HEK293 (cell line): ENCODE results near the gene CC2D2B.

ENCODE experiments used
- CTCF ChIA-PET: fragments of 350-600 bp; formaldehyde crosslinking; extraction: SDS; loops from one replicate; lab custom pipeline; 2021; ENCODE audit warnings: antibody characterized with exemption; lab: Yijun Ruan, JAX
- POLR2A ChIA-PET: fragments of 300-600 bp; formaldehyde crosslinking; extraction: SDS; loops from one replicate; lab custom pipeline; 2020; ENCODE audit warnings: antibody characterized with exemption, inconsistent platforms; lab: Yijun Ruan, JAX
- H3K27ac ChIP-seq: fragments of 200-500 bp; sonication (Bioruptor generic); 2 replicates; pipeline ENCODE4 v1.5.1; 2014; ENCODE audit warnings: low read depth, low read length, control low read depth, inconsistent platforms; ENCODE audit errors: extremely low read depth
- H3K36me3 ChIP-seq, 2 experiments: fragments of 200-500 bp in 1 of 2; sonication (Bioruptor generic) in 1 of 2; 1 replicate in 1 of 2; 2 replicates in 1 of 2; pipeline ENCODE4 v1.5.1; 2014 to 2017; ENCODE audit warnings: inconsistent platforms in 2 of 2, low read length in 2 of 2; ENCODE audit not compliant: control insufficient read depth in 2 of 2, insufficient read depth in 1 of 2
- H3K4me1 ChIP-seq: fragments of 200-500 bp; sonication (Bioruptor generic); 2 replicates; pipeline ENCODE4 v1.5.1; 2014; ENCODE audit warnings: mild to moderate bottlenecking, low read length, inconsistent platforms; ENCODE audit not compliant: control insufficient read depth, insufficient read depth
- H3K4me3 ChIP-seq: 2 replicates; pipeline ENCODE4 v1.5.1; 2011; ENCODE audit warnings: low read depth, mild to moderate bottlenecking, control low read depth, low read length, moderate library complexity
- H3K9me3 ChIP-seq: fragments of 200-500 bp; sonication (Bioruptor generic); 2 replicates; pipeline ENCODE4 v1.5.1; 2014; ENCODE audit warnings: low read depth, low read length, inconsistent platforms; ENCODE audit not compliant: control insufficient read depth, insufficient read depth
- GLIS1 ChIP-seq: fragments of 450-650 bp; formaldehyde crosslinking; IDR thresholded peaks from 2 replicates; pipeline ENCODE4 v1.5.1; 2016; ENCODE audit warnings: missing biosample characterization, missing genetic modification characterization
- IKZF3 ChIP-seq: fragments of 450-650 bp; IDR thresholded peaks from 2 replicates; pipeline ENCODE4 v1.5.0; 2018; ENCODE audit warnings: missing biosample characterization, mild to moderate bottlenecking, missing genetic modification characterization, moderate library complexity
- KLF10 ChIP-seq: fragments of 450-650 bp; IDR thresholded peaks from 2 replicates; pipeline ENCODE4 v1.5.1; 2018; ENCODE audit warnings: missing biosample characterization, mild to moderate bottlenecking, missing genetic modification characterization
- SCRT1 ChIP-seq: fragments of 450-650 bp; formaldehyde crosslinking; IDR thresholded peaks from 2 replicates; pipeline ENCODE4 v1.5.1; 2016; ENCODE audit warnings: missing biosample characterization, missing genetic modification characterization, borderline replicate concordance
- SCRT2 ChIP-seq: fragments of 450-650 bp; formaldehyde crosslinking; IDR thresholded peaks from 2 replicates; pipeline ENCODE4 v1.5.1; 2016; ENCODE audit warnings: missing biosample characterization, missing genetic modification characterization
- SP2 ChIP-seq: fragments of 450-650 bp; formaldehyde crosslinking; IDR thresholded peaks from 2 replicates; pipeline ENCODE4 v1.5.1; 2016; ENCODE audit warnings: missing biosample characterization, missing genetic modification characterization
- TRIM28 ChIP-seq: IDR thresholded peaks from 2 replicates; pipeline ENCODE4 v1.6.1; 2011; ENCODE audit warnings: low read length, control low read depth, borderline replicate concordance
- YY2 ChIP-seq: fragments of 450-650 bp; formaldehyde crosslinking; IDR thresholded peaks from 2 replicates; pipeline ENCODE4 v1.5.1; 2016; ENCODE audit warnings: missing biosample characterization, missing genetic modification characterization
- ZBTB20 ChIP-seq: fragments of 450-650 bp; formaldehyde crosslinking; IDR thresholded peaks from 2 replicates; pipeline ENCODE4 v1.5.1; 2016; ENCODE audit warnings: missing biosample characterization, missing genetic modification characterization
- ZEB2 ChIP-seq: fragments of 450-650 bp; formaldehyde crosslinking; IDR thresholded peaks from 2 replicates; pipeline ENCODE4 v1.5.1; 2016; ENCODE audit warnings: missing biosample characterization, missing genetic modification characterization
- ZIC2 ChIP-seq: fragments of 450-650 bp; formaldehyde crosslinking; IDR thresholded peaks from 2 replicates; pipeline ENCODE4 v1.5.1; 2016; ENCODE audit warnings: missing biosample characterization, missing genetic modification characterization
- ZNF148 ChIP-seq: fragments of 450-650 bp; formaldehyde crosslinking; IDR thresholded peaks from 2 replicates; pipeline ENCODE4 v1.5.0; 2017; ENCODE audit warnings: missing biosample characterization, missing genetic modification characterization, borderline replicate concordance
- ZNF211 ChIP-seq: fragments of 450-650 bp; formaldehyde crosslinking; IDR thresholded peaks from 2 replicates; pipeline ENCODE4 v1.5.1; 2016; ENCODE audit warnings: low read depth, missing biosample characterization, missing genetic modification characterization
- ZNF292 ChIP-seq: fragments of 450-650 bp; formaldehyde crosslinking; IDR thresholded peaks from 2 replicates; pipeline ENCODE4 v1.5.1; 2016; ENCODE audit warnings: low read depth, missing biosample characterization, missing genetic modification characterization, borderline replicate concordance
- ZNF423 ChIP-seq: fragments of 450-650 bp; formaldehyde crosslinking; IDR thresholded peaks from 2 replicates; pipeline ENCODE4 v1.5.1; 2016; ENCODE audit warnings: missing biosample characterization, missing genetic modification characterization
- ZNF48 ChIP-seq: fragments of 450-650 bp; formaldehyde crosslinking; IDR thresholded peaks from 2 replicates; pipeline ENCODE4 v1.5.1; 2016; ENCODE audit warnings: missing biosample characterization, missing genetic modification characterization
- ZNF530 ChIP-seq: fragments of 450-650 bp; formaldehyde crosslinking; IDR thresholded peaks from 2 replicates; pipeline ENCODE4 v1.5.1; 2016; ENCODE audit warnings: low read depth, missing biosample characterization, missing genetic modification characterization
- ZNF654 ChIP-seq: fragments of 450-650 bp; formaldehyde crosslinking; IDR thresholded peaks from 2 replicates; pipeline ENCODE4 v1.5.1; 2016; ENCODE audit warnings: low read depth, missing biosample characterization, missing genetic modification characterization
- ZNF670 ChIP-seq: fragments of 450-650 bp; formaldehyde crosslinking; IDR thresholded peaks from 2 replicates; pipeline ENCODE4 v1.5.1; 2016; ENCODE audit warnings: missing biosample characterization, missing genetic modification characterization, low read depth
- ZSCAN23 ChIP-seq: fragments of 450-650 bp; formaldehyde crosslinking; IDR thresholded peaks from 2 replicates; pipeline ENCODE4 v1.5.1; 2016; ENCODE audit warnings: missing biosample characterization, missing genetic modification characterization
- TF ChIP-seq, protein P1 (sequence below): fragments of 450-650 bp; formaldehyde crosslinking; IDR thresholded peaks from 2 replicates; pipeline ENCODE4 v1.5.1; 2016; ENCODE audit warnings: missing biosample characterization, missing genetic modification characterization

Gene CC2D2B

DNA sequence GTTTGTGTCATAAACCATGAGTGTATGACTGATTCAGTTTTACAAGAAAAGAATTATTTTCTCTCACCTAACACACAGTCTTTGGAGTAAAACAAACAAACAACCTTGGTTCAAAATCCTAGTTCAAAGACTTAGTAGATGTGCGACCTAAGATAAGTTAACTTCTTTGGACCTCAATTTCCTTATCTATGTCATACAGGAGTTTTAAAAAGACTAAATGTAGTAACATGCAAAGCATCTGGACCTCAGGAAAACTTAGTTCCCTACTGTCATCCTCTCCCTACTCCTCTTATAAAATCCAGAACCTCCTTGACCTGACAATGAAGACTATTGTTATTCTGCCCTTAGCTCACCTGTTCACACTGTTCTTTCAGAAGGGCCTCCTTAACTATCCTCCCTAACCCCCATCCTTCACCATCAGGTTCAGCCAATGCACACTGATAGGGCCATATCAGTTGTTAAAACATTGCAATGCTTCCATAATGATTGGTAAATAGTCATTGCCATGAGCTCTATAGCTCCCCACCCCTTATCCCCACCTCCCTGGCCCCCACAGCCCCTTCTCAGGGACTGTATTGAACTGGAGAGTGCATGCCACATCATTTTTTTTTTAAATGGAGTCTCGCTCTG, 106.8 kb downstream of the CC2D2B start:
- no peaks in the 10 kb centered on the region for H3K4me1 ChIP-seq
- CTCF ChIA-PET = interaction anchor here (0.6 to 8.7 kb wide), 6 partner anchors 10 to 356 kb away, joined by 3 to 96 read pairs (median 3); no protein-coding TSS in a partner anchor

DNA sequence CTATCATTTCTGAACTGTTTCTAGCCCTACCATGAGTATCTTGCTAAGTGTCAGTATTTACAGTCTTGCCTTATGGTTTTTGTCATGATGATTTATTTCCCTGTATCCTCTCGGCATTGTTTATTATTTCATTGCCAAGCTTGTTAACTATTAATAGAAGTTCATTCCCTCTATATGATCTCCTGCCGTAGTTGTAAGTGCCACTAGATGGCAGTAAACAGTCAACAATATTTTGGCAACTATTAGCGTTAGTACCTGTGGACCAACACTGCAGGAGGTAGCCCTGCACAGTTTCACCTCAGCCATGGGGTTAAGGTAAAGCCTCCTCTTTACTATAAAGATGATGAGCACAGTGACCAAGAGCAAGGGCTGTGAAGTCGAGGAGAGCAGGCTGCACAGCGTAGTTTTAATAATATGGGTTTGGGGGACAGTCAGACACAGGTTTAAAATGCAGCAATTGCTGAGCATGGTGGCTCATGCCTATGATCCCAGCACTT, 109.5 kb downstream of the CC2D2B start:
- Histone ChIP-seq H3K27ac (no peak overlapping the region), H3K36me3 (no peaks in the 10 kb centered on the region), H3K4me1 (no peaks in the 10 kb centered on the region), H3K9me3 (no peaks in the 10 kb centered on the region), H3K4me3 (no peak overlapping the region)
- TF ChIP-seq SP2 (tag by site-specific recombination) (no peak), SCRT1 (tag by site-specific recombination) (peak; percentile 91), GLIS1 (tag by site-specific recombination) (peak; percentile 66), ZNF423 (tag by site-specific recombination) (no peak), ZIC2 (tag by site-specific recombination) (peak; percentile 23; the same call in 1 of the 2 replicates), ZEB2 (tag by site-specific recombination) (peak; percentile 50; the same call in 1 of the 2 replicates), SCRT2 (peak; percentile 90), ZNF654 (tag by site-specific recombination) (peak; percentile 87)
- CTCF ChIA-PET = interaction anchor here (0.5 to 8.7 kb wide), 55 partner anchors 9 to 539 kb away, joined by 3 to 96 read pairs (median 4); partner anchors contain the start of genes TCTN3 and ZNF518A
- POLR2A ChIA-PET = interaction anchor here (1.0 kb wide), 2 partner anchors 72 to 113 kb away, joined by 3 read pairs; partner anchors contain the start of gene ZNF518A

More for the DNA sequence above, 106.8 kb downstream of the CC2D2B start:
- H3K36me3 ChIP-seq = no peaks in the 10 kb centered on the region
- no peaks in the 10 kb centered on the region for H3K9me3 ChIP-seq
- TF ChIP-seq ZNF48 (tag by site-specific recombination) (no peak), ZNF654 (tag by site-specific recombination) (no peak), ZNF530 (tag by site-specific recombination) (no peak), ZBTB20 (tag by site-specific recombination) (no peak), YY2 (tag by site-specific recombination) (no peak), IKZF3 (no peak), ZSCAN23 (tag by site-specific recombination) (no peak), ZNF670 (tag by site-specific recombination) (no peak), ZNF148 (tag by site-specific recombination) (no peak), KLF10 (tag by site-specific recombination) (no peak), ZNF292 (tag by site-specific recombination) (no peak), ZNF211 (tag by site-specific recombination) (no peak), TRIM28 (no peak)
- TF ChIP-seq, protein P1, sequence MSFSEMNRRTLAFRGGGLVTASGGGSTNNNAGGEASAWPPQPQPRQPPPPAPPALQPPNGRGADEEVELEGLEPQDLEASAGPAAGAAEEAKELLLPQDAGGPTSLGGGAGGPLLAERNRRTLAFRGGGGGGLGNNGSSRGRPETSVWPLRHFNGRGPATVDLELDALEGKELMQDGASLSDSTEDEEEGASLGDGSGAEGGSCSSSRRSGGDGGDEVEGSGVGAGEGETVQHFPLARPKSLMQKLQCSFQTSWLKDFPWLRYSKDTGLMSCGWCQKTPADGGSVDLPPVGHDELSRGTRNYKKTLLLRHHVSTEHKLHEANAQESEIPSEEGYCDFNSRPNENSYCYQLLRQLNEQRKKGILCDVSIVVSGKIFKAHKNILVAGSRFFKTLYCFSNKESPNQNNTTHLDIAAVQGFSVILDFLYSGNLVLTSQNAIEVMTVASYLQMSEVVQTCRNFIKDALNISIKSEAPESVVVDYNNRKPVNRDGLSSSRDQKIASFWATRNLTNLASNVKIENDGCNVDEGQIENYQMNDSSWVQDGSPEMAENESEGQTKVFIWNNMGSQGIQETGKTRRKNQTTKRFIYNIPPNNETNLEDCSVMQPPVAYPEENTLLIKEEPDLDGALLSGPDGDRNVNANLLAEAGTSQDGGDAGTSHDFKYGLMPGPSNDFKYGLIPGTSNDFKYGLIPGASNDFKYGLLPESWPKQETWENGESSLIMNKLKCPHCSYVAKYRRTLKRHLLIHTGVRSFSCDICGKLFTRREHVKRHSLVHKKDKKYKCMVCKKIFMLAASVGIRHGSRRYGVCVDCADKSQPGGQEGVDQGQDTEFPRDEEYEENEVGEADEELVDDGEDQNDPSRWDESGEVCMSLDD (tag by site-specific recombination) = no peak
- POLR2A ChIA-PET = no interaction called here
- no peak overlapping the region for H3K27ac ChIP-seq
- H3K4me3 ChIP-seq = no peak overlapping the region
